Brain microvascular endothelial cell (primary cell): ENCODE measurements around the gene YAP1.

Experiments
- DNase-seq: peaks from one replicate; pipeline ENCODE4 v3.0.0-alpha.2; 2020
- H3K27ac ChIP-seq: fragments of 250-450 bp; sonication (Bioruptor Pico); 2 replicates; pipeline ENCODE4 v1.5.1; 2020; ENCODE audit warnings: mild to moderate bottlenecking, moderate library complexity
- H3K27me3 ChIP-seq: fragments of 250-450 bp; sonication (Bioruptor Pico); replicated peaks from 2 replicates; pipeline ENCODE4 v1.5.1; 2020; ENCODE audit warnings: mild to moderate bottlenecking
- H3K36me3 ChIP-seq: fragments of 250-450 bp; sonication (Bioruptor Pico); replicated peaks from 2 replicates; pipeline ENCODE4 v1.5.1; 2020; ENCODE audit warnings: mild to moderate bottlenecking
- H3K4me3 ChIP-seq: 2 replicates; pipeline ENCODE4 v1.5.1; 2011; ENCODE audit warnings: low read depth, mild to moderate bottlenecking, control low read depth, low read length, moderate library complexity
- CTCF ChIP-seq: IDR thresholded peaks from 2 replicates; pipeline ENCODE4 v1.5.1; 2011; ENCODE audit warnings: low read depth, mild to moderate bottlenecking, moderate library complexity, low read length, control low read depth, inconsistent platforms; ENCODE audit errors: missing control alignments
- in situ Hi-C: cut with HindIII; loops from 2 replicates; pipeline ENCODE4 v1.10.0; 2017; ENCODE audit warnings: low sequenced_read_pairs, low pct_ligation_motif_present

Gene YAP1

GRCh38 chr11:102111787-102112508, 1.7 kb downstream of the YAP1 start:
- in situ Hi-C loops, result no loop called here
- peak; percentile 85 for DNase-seq
- Histone ChIP-seq H3K4me3 (peak overlapping the region; percentile 85), H3K36me3 (no peaks in the 10 kb centered on the region), H3K27me3 (no peaks in the 10 kb centered on the region), H3K27ac (peak overlapping the region; percentile 96)
- no peak for TF ChIP-seq CTCF

GRCh38 chr11:102112509-102112821, 2.2 kb downstream of the YAP1 start:
- no peak for TF ChIP-seq CTCF
- no peak for DNase-seq
- Histone ChIP-seq H3K4me3 (peak overlapping the region; percentile 85), H3K27me3 (no peaks in the 10 kb centered on the region), H3K36me3 (no peaks in the 10 kb centered on the region), H3K27ac (peak overlapping the region; percentile 96)
- in situ Hi-C loops, result no loop called here

GRCh38 chr11:102114032-102114431, 3.8 kb downstream of the YAP1 start:
- H3K36me3 ChIP-seq, result peaks cover 2% of the 10 kb centered on the region
- TF ChIP-seq CTCF, result peak; percentile 26
- in situ Hi-C loops, result no loop called here
- DNase-seq, result no peak
- H3K27me3 ChIP-seq, result no peaks in the 10 kb centered on the region
- no peak overlapping the region for H3K27ac ChIP-seq
- H3K4me3 ChIP-seq, result no peak overlapping the region

- H3K4me3 ChIP-seq, result no peak overlapping the region
- peak overlapping the region; percentile 26 for H3K27ac ChIP-seq
- TF ChIP-seq CTCF, result no peak
- in situ Hi-C loops, result no loop called here
- peak; percentile 65 for DNase-seq
- H3K27me3 ChIP-seq, result no peaks in the 10 kb centered on the region
- peaks cover 2% of the 10 kb centered on the region for H3K36me3 ChIP-seq
Measured at GRCh38 chr11:102115557-102115956, 5.3 kb downstream of the YAP1 start.

- in situ Hi-C loops, result no loop called here
- peaks cover 2% of the 10 kb centered on the region for H3K36me3 ChIP-seq
- no peaks in the 10 kb centered on the region for H3K27me3 ChIP-seq
- H3K4me3 ChIP-seq, result no peak overlapping the region
- H3K27ac ChIP-seq, result peak overlapping the region; percentile 26
- no peak for DNase-seq
- no peak for TF ChIP-seq CTCF
Measured at GRCh38 chr11:102116453-102117205, 6.4 kb downstream of the YAP1 start.
